HUES48 (cell line): Measurements from ENCODE around the gene TMEM131L.
"Not testable (repeated sequence)": the region's sequence is repeated elsewhere in the genome, so short reads cannot be mapped to it uniquely, and the experiment has no call there.

Experiments used
- H3K27ac ChIP-seq: one replicate; pipeline ENCODE4 v1.7.0; 2013; ENCODE audit warnings: low read depth, low read length, inconsistent platforms
- H3K27me3 ChIP-seq: 2 replicates; pipeline ENCODE4 v1.6.1; 2013; ENCODE audit warnings: mild to moderate bottlenecking, low read length; ENCODE audit not compliant: control insufficient read depth, insufficient read depth
- H3K36me3 ChIP-seq: 2 replicates; pipeline ENCODE4 v1.6.1; 2013; ENCODE audit warnings: low read length; ENCODE audit not compliant: control insufficient read depth, insufficient read depth
- H3K4me1 ChIP-seq: 2 replicates; pipeline ENCODE4 v1.6.1; 2013; ENCODE audit warnings: mild to moderate bottlenecking, low read length; ENCODE audit not compliant: control insufficient read depth, insufficient read depth
- H3K4me3 ChIP-seq: 2 replicates; pipeline ENCODE4 v1.5.1; 2013; ENCODE audit warnings: mild to moderate bottlenecking, low read depth, low read length
- H3K9ac ChIP-seq: 2 replicates; pipeline ENCODE4 v1.6.1; 2013; ENCODE audit warnings: mild to moderate bottlenecking, low read depth, low read length, moderate library complexity
- H3K9me3 ChIP-seq: 2 replicates; pipeline ENCODE4 v1.6.1; 2013; ENCODE audit warnings: low read length; ENCODE audit not compliant: control insufficient read depth, insufficient read depth

The TMEM131L gene

GRCh38 chr4:153450544-153450917, 15.6 kb upstream of the TMEM131L start:
- H3K36me3 ChIP-seq: no peaks in the 10 kb centered on the region
- H3K4me1 ChIP-seq: peaks cover 9% of the 10 kb centered on the region
- H3K4me3 ChIP-seq: no peak overlapping the region
- no peak overlapping the region for H3K9ac ChIP-seq
- no peaks in the 10 kb centered on the region for H3K9me3 ChIP-seq
- H3K27ac ChIP-seq: no peak overlapping the region
- no peaks in the 10 kb centered on the region for H3K27me3 ChIP-seq

DNA sequence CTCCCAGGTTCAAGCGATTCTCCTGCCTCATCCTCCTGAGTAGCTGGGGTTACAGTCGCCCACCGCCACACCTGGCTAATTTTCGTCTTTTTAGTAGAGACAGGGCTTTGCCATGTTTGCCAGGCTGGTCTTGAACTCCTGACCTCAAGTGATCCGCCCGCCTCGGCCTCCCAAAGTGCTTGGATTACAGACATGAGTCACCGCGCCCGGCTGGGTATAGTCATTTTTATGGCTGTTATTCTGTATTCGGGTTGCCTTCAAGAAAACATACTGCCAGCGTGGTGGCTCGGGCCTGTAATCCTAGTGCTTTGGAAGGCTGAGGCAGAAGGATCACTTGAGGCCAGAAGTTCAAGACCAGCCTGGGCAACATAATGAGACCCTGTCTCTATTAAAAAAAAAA, 15.0 kb upstream of the TMEM131L start:
- H3K27ac ChIP-seq, H3K36me3 ChIP-seq, H3K4me3 ChIP-seq, H3K9ac ChIP-seq, H3K27me3 ChIP-seq, H3K9me3 ChIP-seq, H3K4me1 ChIP-seq: not testable (repeated sequence)

DNA sequence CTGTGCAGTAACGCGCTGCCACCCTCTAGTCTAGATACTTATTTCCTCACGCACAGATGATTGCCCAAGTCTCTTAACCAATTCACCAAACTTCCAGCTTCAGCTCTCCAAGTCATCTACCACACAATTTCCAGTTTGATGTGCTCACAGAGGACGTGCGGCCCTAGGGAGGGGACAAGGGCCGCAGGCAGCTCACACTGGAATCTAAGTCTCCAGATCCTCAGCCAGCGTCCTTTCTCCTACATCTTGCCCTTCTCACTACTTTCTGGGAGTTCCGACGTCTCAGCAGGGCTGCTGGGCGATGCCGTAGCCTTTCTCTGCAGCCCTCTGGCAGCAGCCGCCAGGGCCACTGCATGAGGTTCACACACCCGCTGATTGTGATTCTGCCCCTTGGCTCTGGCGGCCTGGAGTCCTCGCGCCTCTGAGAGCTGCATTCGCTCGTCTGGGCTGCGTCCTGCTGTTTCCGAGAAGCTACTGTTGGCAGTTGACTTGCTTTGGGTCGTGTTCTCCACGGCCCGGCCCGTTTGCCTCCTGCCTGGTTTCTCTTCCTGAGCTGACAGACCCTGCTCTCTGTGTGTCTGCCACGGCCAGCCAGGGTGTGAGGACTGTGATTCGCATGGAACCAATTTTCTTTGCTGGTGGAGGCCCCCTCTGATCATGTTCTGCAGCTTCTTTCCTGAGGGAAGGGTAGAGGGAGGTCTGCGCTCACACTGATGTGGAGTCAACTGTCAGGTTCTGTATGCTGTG, 14.1 kb upstream of the TMEM131L start:
- Histone ChIP-seq H3K4me1 (peaks cover 9% of the 10 kb centered on the region), H3K27me3 (no peaks in the 10 kb centered on the region), H3K36me3 (no peaks in the 10 kb centered on the region), H3K9me3 (no peaks in the 10 kb centered on the region), H3K9ac (no peak overlapping the region), H3K27ac (no peak overlapping the region), H3K4me3 (no peak overlapping the region)

GRCh38 chr4:153452658-153453378, 13.3 kb upstream of the TMEM131L start:
- no peak overlapping the region for H3K9ac ChIP-seq
- no peak overlapping the region for H3K4me3 ChIP-seq
- H3K27me3 ChIP-seq: no peaks in the 10 kb centered on the region
- H3K27ac ChIP-seq: no peak overlapping the region
- no peaks in the 10 kb centered on the region for H3K36me3 ChIP-seq
- no peaks in the 10 kb centered on the region for H3K9me3 ChIP-seq
- H3K4me1 ChIP-seq: peaks cover 9% of the 10 kb centered on the region

DNA sequence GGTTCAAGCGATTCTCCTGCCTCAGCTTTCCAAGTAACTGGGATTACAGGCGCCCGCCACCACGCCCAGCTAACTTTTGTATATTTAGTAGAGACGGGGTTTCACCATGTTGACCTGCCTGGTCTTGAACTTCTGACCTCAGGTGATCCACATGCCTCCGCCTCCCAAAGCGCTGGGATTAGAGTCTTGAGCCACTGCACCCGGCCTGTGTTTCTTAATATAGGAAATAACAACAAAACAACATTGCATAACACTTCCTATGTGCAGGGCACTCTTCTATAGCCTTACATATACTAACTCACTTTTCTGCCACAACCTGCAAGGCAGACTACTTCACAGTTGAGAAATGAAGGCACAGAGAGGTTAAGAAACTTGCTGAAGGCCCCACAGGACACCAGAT, 12.8 kb upstream of the TMEM131L start:
- Histone ChIP-seq H3K27me3 (no peaks in the 10 kb centered on the region), H3K4me1 (peaks cover 9% of the 10 kb centered on the region), H3K27ac (no peak overlapping the region), H3K9ac (no peak overlapping the region), H3K36me3 (no peaks in the 10 kb centered on the region), H3K4me3 (no peak overlapping the region), H3K9me3 (no peaks in the 10 kb centered on the region)

DNA sequence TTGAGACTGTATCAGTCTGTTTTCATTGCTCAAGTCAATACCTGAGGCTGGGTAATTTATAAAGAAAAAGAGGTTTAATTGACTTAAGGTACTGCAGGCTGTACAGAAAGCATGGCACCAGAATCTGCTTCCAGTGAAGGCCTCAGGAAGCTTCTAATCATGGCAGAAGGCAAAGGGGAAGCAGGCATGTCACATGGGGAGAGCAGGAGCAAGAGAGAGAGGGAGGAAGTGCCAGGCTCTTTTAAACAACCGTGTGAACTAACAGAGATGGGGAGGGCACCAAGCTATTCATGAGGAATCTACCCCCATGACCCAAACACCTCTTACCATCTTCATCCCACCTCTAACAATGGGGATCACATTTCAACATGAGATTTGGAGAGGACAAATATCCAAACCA, 7.2 kb upstream of the TMEM131L start:
- no peaks in the 10 kb centered on the region for H3K4me1 ChIP-seq
- H3K9me3 ChIP-seq: no peaks in the 10 kb centered on the region
- H3K4me3 ChIP-seq: no peak overlapping the region
- no peaks in the 10 kb centered on the region for H3K27me3 ChIP-seq
- no peaks in the 10 kb centered on the region for H3K36me3 ChIP-seq
- H3K9ac ChIP-seq: no peak overlapping the region
- H3K27ac ChIP-seq: no peak overlapping the region

DNA sequence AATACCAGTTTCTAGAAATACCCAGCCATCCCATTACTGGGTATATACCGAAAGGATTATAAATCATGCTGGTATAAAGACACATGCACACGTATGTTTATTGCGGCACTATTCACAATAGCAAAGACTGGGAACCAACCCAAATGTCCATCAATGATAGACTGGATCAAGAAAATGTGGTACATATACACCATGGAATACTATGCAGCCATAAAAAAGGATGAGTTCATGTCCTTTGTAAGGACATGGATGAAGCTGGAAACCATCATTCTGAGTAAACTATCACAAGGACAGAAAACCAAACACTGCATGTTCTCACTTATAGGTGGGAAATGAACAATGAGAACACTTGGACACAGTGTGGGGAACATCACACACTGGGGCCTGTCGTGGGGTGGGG, 4.6 kb upstream of the TMEM131L start:
- H3K9me3 ChIP-seq, H3K4me3 ChIP-seq, H3K9ac ChIP-seq, H3K27ac ChIP-seq, H3K27me3 ChIP-seq, H3K36me3 ChIP-seq: not testable (repeated sequence)
- peaks cover 18% of the 10 kb centered on the region for H3K4me1 ChIP-seq

DNA sequence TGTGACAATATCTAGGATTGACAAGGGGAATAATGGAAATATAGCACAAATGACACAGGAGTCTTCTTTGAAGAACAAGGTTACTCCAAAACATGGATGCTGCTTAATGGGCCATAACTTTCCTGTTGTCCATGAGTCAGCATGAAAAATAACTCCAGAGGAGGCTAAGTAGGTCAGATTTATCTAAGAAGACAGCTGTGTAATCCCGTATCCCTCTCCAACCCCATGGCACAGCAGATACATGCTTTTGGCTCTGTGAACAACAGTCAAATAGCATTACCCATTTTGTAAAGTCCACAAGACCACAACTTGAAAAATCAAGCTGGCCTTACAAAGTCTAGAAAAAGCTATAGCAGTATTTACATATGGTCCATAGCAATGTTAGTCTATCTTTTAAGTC, 2.1 kb upstream of the TMEM131L start:
- Histone ChIP-seq H3K9ac (no peak overlapping the region), H3K27me3 (peaks cover 9% of the 10 kb centered on the region; the same call in 1 of the 2 replicates), H3K4me3 (no peak overlapping the region), H3K27ac (no peak overlapping the region), H3K4me1 (peaks cover 27% of the 10 kb centered on the region), H3K9me3 (no peaks in the 10 kb centered on the region), H3K36me3 (0 out of 2 replicates have a peak, but pooled peaks cover 3% of the 10 kb centered on the region)

DNA sequence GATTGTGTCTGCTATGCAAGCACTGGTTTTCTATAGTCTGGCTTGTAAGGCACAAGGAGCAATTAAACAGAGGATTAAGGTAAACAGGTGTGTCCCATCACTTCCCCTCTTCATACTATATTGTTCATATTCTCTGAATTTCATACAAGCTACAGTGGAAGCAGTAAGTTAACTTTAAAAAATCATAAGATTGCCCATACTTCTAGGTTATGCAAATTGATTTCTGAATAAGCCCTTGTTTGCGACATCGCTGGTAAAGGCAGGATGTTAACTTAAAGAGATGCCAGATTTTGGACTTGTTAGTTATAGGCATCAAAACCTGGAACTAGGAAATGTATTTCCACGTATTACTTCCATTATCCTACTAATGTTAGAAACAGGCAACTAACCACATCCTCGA, 1.0 kb upstream of the TMEM131L start:
- peaks cover 9% of the 10 kb centered on the region; the same call in 1 of the 2 replicates for H3K27me3 ChIP-seq
- no peak overlapping the region for H3K9ac ChIP-seq
- peaks cover 27% of the 10 kb centered on the region for H3K4me1 ChIP-seq
- no peaks in the 10 kb centered on the region for H3K9me3 ChIP-seq
- H3K27ac ChIP-seq: peak overlapping the region; percentile 64
- H3K4me3 ChIP-seq: peak overlapping the region; percentile 96
- 0 out of 2 replicates have a peak, but pooled peaks cover 5% of the 10 kb centered on the region for H3K36me3 ChIP-seq

DNA sequence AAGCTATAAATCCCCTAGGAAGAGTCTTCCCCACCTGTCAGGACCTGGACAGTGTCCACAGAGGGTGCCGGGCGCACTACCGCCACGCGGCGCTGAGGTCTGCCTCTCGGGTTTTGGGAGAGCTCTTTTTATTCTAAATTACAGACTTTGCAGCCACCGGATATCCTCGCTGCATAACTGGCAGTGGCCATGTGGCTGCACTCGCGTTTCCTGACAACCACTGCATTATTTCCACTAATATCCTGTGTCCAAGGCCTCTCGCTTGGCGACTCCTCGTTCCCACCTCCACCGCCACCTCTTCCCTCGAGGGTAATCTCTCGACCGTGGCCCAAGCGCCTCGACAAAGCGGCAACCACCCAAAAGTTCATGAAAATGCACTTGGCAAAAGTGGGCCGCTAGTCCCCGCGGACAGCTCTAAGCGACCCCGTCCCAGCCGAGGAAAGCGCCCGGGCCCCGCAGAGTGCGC, 512 bp upstream of the TMEM131L start:
- Histone ChIP-seq H3K27ac (peak overlapping the region; percentile 64), H3K9ac (peak overlapping the region; percentile 72), H3K9me3 (no peaks in the 10 kb centered on the region), H3K36me3 (0 out of 2 replicates have a peak, but pooled peaks cover 5% of the 10 kb centered on the region), H3K4me1 (peaks cover 27% of the 10 kb centered on the region), H3K4me3 (peak overlapping the region; percentile 96), H3K27me3 (peaks cover 9% of the 10 kb centered on the region; the same call in 1 of the 2 replicates)
